NCI-H345 treated with DMSO at 0.1 percent for 48 hours (cell line): ENCODE measurements around the gene TTC23.
"Not testable (repeated sequence)": the region's sequence is repeated elsewhere in the genome, so short reads cannot be mapped to it uniquely, and the experiment has no call there.

ENCODE experiments used
- DNase-seq: peaks from one replicate; lab custom pipeline; 2025; ENCODE audit not compliant: unreplicated experiment; lab: John Stamatoyannopoulos, UW

TTC23 gene

GRCh38 chr15:99201408-99202175, 47.8 kb downstream of the TTC23 start:
- no peak for DNase-seq

GRCh38 chr15:99197856-99198255, 51.5 kb downstream of the TTC23 start:
- DNase-seq: no peak

- DNase-seq: not testable (repeated sequence)
Observed at GRCh38 chr15:99192181-99192580, 57.2 kb downstream of the TTC23 start.

GRCh38 chr15:99187936-99188335, 61.4 kb downstream of the TTC23 start:
- DNase-seq: no peak

- DNase-seq: no peak
Observed at GRCh38 chr15:99185414-99186130, 63.8 kb downstream of the TTC23 start.

- DNase-seq: no peak
Observed at GRCh38 chr15:99182791-99183190, 66.6 kb downstream of the TTC23 start.

- DNase-seq: peak; percentile 20
Observed at GRCh38 chr15:99181545-99181971, 67.8 kb downstream of the TTC23 start.

GRCh38 chr15:99180964-99181306, 68.4 kb downstream of the TTC23 start:
- DNase-seq: no peak

GRCh38 chr15:99180086-99180963, 69.1 kb downstream of the TTC23 start:
- DNase-seq: no peak

- DNase-seq: no peak
Observed at GRCh38 chr15:99177679-99178078, 71.7 kb downstream of the TTC23 start.

- DNase-seq: no peak
Observed at GRCh38 chr15:99176757-99177156, 72.6 kb downstream of the TTC23 start.

GRCh38 chr15:99174567-99175395, 74.6 kb downstream of the TTC23 start:
- no peak for DNase-seq

- no peak for DNase-seq
Observed at GRCh38 chr15:99172989-99173388, 76.4 kb downstream of the TTC23 start.

GRCh38 chr15:99172171-99172570, 77.2 kb downstream of the TTC23 start:
- no peak for DNase-seq

GRCh38 chr15:99170476-99171065, 78.8 kb downstream of the TTC23 start:
- no peak for DNase-seq

- no peak for DNase-seq
Observed at GRCh38 chr15:99169769-99170311, 79.5 kb downstream of the TTC23 start.

- no peak for DNase-seq
Observed at GRCh38 chr15:99168601-99169580, 80.5 kb downstream of the TTC23 start.

- no peak for DNase-seq
Observed at GRCh38 chr15:99167640-99168039, 81.7 kb downstream of the TTC23 start.

- no peak for DNase-seq
Observed at GRCh38 chr15:99167201-99167600, 82.2 kb downstream of the TTC23 start.
